ENCODE data around the gene ZKSCAN7. TPM values are rescaled to one million over a fixed set of nuclear protein-coding genes. Genes with fewer than 3 reads are reported as not detected.
"Not testable (repeated sequence)": the region's sequence is repeated elsewhere in the genome, so short reads cannot be mapped to it uniquely, and the experiment has no call there.

ZKSCAN7 gene
- polyA plus RNA-seq (ENCODE audit: insufficient read length in 4 of 4): 10 to 100 TPM; 13.7 to 19.1 (median 18.3) TPM

GRCh38 chr3:44554626-44555592, at the start of gene ZKSCAN7:
ZKSCAN7 (plus strand) TSS chr3:44555193; CDS start chr3:44557048, 1,855 bp downstream.
- peak; percentile 50 to 65 (median 56) for DNase-seq (ENCODE audit: low read depth in 4 of 4, low spot score in 2 of 4)

GRCh38 chr3:44506556-44506955, 48.4 kb upstream of the ZKSCAN7 start:
- DNase-seq (ENCODE audit: low read depth in 4 of 4, low spot score in 2 of 4): no peak

- no peak for DNase-seq (ENCODE audit: low read depth in 4 of 4, low spot score in 2 of 4)
Observed at GRCh38 chr3:44506961-44507360, 48.0 kb upstream of the ZKSCAN7 start.

- DNase-seq (ENCODE audit: low read depth in 4 of 4, low spot score in 2 of 4): no peak
Observed at GRCh38 chr3:44509393-44509921, 45.5 kb upstream of the ZKSCAN7 start.

GRCh38 chr3:44510000-44510368, 45.0 kb upstream of the ZKSCAN7 start:
- peak in 1 of 4 donors; percentile 14 for DNase-seq (ENCODE audit: low read depth in 4 of 4, low spot score in 2 of 4)

GRCh38 chr3:44511238-44511566, 43.8 kb upstream of the ZKSCAN7 start:
- DNase-seq (ENCODE audit: low read depth in 4 of 4, low spot score in 2 of 4): peak in 1 of 4 donors; percentile 11

GRCh38 chr3:44513513-44513912, 41.5 kb upstream of the ZKSCAN7 start:
- DNase-seq (ENCODE audit: low read depth in 4 of 4, low spot score in 2 of 4): no peak

- DNase-seq (ENCODE audit: low read depth in 4 of 4, low spot score in 2 of 4): no peak
Observed at GRCh38 chr3:44516230-44516629, 38.8 kb upstream of the ZKSCAN7 start.

GRCh38 chr3:44518782-44519156, 36.2 kb upstream of the ZKSCAN7 start:
- no peak for DNase-seq (ENCODE audit: low read depth in 4 of 4, low spot score in 2 of 4)

- DNase-seq (ENCODE audit: low read depth in 4 of 4, low spot score in 2 of 4): no peak
Observed at GRCh38 chr3:44521721-44522120, 33.3 kb upstream of the ZKSCAN7 start.

GRCh38 chr3:44522494-44522933, 32.5 kb upstream of the ZKSCAN7 start:
- DNase-seq (ENCODE audit: low read depth in 4 of 4, low spot score in 2 of 4): no peak

- DNase-seq (ENCODE audit: low read depth in 4 of 4, low spot score in 2 of 4): no peak
Observed at GRCh38 chr3:44525060-44525459, 29.9 kb upstream of the ZKSCAN7 start.

GRCh38 chr3:44529927-44530326, 25.1 kb upstream of the ZKSCAN7 start:
- no peak for DNase-seq (ENCODE audit: low read depth in 4 of 4, low spot score in 2 of 4)

- no peak for DNase-seq (ENCODE audit: low read depth in 4 of 4, low spot score in 2 of 4)
Observed at GRCh38 chr3:44530911-44531310, 24.1 kb upstream of the ZKSCAN7 start.

- DNase-seq (ENCODE audit: low read depth in 4 of 4, low spot score in 2 of 4): not testable (repeated sequence)
Observed at GRCh38 chr3:44534659-44535058, 20.3 kb upstream of the ZKSCAN7 start.

- DNase-seq (ENCODE audit: low read depth in 4 of 4, low spot score in 2 of 4): no peak
Observed at GRCh38 chr3:44535364-44535763, 19.6 kb upstream of the ZKSCAN7 start.

- DNase-seq (ENCODE audit: low read depth in 4 of 4, low spot score in 2 of 4): not testable (repeated sequence)
Observed at GRCh38 chr3:44544811-44545210, 10.2 kb upstream of the ZKSCAN7 start.

GRCh38 chr3:44555723-44556122, 730 bp downstream of the ZKSCAN7 start:
- peak in 2 of 4 donors; percentile 3 to 6 for DNase-seq (ENCODE audit: low read depth in 4 of 4, low spot score in 2 of 4)

- no peak for DNase-seq (ENCODE audit: low read depth in 4 of 4, low spot score in 2 of 4)
Observed at GRCh38 chr3:44557074-44557473, 2.1 kb downstream of the ZKSCAN7 start.

GRCh38 chr3:44561076-44561475, 6.1 kb downstream of the ZKSCAN7 start:
- DNase-seq (ENCODE audit: low read depth in 4 of 4, low spot score in 2 of 4): no peak

- no peak for DNase-seq (ENCODE audit: low read depth in 4 of 4, low spot score in 2 of 4)
Observed at GRCh38 chr3:44562147-44562546, 7.2 kb downstream of the ZKSCAN7 start.

GRCh38 chr3:44568561-44568960, 13.6 kb downstream of the ZKSCAN7 start:
- no peak for DNase-seq (ENCODE audit: low read depth in 4 of 4, low spot score in 2 of 4)

All from left renal cortex interstitium (tissue), 4 donors.